ENCODE results near the gene LUM.
"Not testable (repeated sequence)": the region's sequence is repeated elsewhere in the genome, so short reads cannot be mapped to it uniquely, and the experiment has no call there.

Gene LUM

DNA sequence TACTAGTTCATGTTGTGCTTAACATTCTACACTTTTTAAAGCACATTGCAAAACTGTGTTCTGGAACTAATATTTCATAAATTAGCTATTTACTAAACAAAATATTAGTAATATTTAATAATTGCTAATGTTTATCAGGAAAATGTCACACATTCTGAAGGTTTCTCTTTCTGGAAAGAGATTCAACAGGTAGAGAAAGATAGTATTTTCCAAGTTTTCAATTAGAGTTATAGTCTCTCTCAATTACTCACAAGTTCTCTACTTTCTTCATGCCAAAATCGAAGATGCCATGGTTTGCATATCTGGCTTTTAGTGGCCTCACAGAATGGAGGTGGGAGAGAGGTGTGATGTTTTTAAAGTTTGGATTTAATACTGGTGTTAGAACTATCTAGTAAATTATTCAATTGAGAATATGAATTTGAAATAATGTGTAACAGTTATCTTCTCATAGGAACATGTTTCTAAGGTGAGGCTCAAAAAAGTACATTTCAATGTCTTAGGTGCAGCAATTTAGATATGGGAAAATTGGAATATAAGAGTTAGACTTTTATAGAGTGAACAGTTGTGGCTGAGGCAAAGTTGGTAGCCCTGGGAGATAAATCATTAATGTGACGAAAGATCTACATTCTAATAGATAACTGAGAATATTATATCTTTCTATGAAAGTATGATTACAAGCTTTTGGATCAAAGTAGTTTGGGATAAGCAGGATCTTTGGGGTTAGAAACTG is 1.5 kb downstream of the LUM start:
- DNase-seq (ENCODE audit: low spot score): no peak

DNA sequence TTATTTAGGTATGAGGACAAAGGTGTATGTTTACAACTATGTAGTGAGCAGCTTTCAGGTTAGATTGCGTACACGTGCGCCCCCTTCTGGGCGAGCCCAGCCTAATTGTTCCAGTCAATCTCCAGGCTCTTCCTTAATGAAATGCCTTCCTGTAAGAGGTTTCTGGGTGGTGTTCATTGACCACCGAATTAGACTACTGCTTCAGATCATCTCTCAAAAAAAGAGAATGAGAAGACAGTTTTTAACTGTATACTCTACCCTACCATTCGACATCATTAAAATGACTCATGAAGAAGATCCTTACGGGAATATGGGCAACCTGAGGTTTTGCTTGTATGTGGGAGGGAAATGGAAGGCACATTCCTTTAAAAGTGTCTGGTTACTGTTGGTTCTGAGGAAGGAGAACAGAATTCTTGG is 2.1 kb downstream of the LUM start:
- DNase-seq (ENCODE audit: low spot score): peak; percentile 15

DNA sequence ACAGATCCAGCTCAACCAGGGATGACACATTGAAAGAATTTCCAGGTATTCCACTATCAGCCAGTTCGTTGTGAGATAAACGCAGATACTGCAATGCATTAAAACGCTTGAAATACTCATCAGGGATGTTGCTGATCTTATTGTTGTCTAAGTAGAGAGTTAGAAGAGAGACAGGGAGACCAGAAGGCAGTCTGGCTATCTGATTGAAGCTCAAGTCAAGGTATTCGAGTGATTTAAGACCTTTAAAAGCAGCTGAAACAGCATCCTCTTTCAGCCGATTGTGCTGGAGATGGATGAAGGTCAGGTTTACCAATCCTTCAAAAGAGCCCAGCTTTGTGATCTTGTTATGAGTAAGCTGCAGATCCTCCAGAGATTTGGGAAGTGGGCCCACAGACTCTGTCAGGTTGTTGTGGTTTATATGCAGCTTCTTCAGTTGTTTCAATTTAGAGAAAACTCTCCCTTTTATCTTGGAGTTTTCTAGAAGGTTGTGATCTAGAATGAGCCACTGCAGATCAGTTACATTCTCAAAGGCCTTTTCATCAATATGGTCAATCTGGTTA is 3.0 kb downstream of the LUM start:
- no peak for DNase-seq (ENCODE audit: low spot score)

DNA sequence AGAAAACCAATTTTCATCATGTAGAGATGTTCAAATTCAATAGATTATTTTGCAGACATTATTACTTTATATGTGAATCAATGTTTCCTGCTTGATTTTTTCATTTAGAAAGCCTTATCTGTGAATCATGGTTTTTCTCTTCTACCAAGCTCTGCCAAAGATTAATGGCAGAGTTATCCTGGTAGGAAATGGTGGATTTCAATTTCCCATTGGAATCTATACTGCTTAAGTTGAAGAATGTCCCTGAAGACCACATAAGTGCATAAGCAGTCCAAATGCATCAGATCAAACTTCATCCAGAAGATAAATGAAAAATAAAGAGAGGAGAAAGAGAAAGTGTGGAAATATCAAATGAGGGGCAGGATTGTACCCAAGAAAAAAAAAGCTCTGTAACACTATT is 5.0 kb downstream of the LUM start:
- DNase-seq (ENCODE audit: low spot score): no peak

DNA sequence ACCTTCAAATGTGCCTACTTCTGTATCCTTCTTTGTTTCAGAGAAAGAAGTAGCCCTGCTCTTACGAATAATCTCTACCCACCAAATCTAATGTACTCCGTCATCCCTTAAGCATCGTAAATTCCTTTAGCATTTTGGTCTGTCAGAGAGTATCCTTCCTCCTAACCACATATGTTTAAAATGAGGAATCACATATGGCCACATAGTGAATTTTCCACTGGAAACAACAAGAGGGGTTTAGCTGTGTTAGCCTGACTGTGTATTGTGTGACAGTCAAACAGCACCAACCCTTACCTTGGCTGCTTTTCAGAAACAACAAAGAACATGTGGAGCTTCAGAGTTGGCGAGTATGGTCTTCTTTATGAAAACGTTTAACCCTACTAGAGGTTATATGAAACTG is 5.5 kb downstream of the LUM start:
- no peak for DNase-seq (ENCODE audit: low spot score)

DNA sequence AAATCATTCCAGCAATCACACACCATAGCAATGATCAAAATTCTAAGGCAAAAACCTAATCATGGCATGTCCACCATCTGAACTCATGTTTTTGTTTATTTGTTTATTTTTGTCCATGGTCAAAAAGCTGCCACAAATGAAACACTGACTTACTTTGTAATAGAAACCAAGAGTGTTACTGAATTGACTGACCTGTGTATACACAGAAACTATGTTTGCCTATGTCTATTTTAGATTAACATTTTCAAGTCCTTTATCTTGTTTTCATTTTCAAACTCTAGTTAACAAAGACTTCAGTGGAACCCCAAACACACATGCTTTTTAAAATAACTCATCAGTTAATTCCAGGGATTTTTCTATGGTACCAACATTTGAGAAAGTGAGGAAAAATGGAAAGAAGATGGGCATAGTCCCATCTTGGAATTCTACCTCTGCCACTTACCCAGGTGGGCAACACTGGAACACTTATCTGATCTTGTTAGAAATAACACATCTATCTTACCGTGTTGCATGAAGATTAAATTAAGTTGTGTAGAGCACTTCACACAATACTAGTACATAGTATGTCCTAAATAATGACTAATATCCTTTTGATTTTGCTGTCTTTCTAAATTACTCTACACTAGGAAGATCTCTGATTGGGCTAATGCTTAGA is 6.4 kb downstream of the LUM start:
- DNase-seq (ENCODE audit: low spot score): no peak

DNA sequence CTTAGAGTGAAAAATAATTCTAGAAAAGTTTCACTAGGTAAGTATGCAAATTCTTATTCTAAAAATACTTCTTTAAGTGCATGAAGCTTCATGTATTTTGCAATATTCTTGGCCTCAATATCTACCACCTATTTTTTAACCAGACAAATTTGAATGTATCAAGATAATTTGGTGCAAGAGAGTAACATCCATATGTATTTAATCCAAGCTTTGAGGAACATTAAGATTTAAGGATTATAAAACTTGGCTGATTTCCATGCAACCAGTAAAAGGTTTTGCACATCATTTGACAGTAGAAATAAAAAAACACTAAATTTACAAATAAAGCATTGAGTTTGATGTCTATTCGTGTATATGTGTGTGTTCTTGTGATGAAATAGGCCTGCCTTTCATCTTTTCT is 7.7 kb downstream of the LUM start:
- no peak for DNase-seq (ENCODE audit: low spot score)

DNA sequence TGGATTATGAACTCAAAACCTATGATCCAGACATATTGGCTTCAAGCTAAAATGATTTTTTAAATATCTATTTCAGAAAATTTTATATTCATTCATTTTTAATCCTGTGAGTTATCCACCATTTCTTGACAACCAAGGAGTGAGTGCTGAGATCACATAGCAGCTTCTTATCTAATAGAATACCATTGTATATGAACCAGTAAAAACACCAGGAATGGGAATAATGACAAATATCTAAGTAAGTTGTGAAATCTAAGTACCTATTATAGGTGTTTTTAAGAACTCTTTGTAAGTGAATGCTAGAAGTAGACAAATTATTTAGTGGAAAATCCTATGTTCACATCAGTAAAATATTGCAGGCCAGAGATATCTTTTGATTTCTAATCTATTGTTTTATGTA is 8.2 kb downstream of the LUM start:
- DNase-seq (ENCODE audit: low spot score): no peak

DNA sequence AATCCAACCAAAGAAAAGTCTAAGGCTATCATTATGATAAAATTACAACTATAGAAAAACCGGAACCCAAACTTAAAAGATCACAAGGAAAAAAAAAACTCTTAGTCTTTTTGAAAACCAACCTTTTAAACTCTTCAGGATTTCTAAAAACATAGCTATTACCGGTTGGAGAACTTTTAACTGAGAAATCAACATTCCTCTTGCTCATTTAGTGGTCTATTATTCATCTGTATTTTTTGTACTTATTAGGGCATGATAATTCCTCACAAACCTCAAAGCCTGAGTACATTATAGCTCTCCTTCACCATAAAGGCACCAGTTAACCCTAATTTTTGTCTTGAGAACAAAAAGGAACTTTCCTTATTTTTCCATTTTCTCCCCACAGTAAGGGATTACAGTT is 10.4 kb downstream of the LUM start:
- no peak for DNase-seq (ENCODE audit: low spot score)

DNA sequence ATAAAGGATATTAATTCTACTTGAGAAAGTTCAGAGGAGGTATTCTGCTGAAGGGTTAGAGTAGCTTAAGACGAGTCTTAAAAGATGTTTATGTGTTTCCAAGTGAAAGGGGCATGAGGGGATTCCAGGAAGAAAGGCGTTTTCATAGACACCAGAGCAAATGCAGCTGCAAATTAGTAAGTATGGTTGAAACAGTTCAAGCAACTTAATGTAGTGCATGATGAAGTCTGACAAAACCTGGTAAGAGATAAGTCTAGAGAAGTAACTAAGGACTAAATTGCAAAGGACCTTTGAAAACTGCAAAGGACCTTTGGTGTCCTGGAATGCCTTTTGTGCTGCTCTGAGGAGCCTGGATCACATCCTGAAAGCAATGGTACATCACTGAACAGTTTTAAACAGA is 11.5 kb downstream of the LUM start:
- DNase-seq (ENCODE audit: low spot score): no peak

DNA sequence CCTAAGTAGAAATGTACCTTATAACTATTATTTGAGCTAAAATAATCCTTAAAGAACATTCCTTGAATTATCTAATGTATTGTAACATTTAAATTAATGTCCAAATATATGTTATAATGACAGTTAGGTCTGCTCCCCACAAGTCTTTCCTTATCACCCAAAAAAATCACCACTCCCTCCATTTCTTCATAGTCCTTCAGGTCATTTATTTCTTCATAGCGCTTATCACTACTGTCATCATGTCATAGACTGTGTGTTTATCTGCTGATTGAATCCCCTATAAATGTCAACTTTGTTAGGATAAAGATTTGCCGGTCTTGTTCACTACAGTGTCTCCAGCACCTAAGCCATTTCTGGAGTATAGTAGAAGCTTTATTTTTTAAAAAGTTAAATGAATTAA is 12.0 kb downstream of the LUM start:
- no peak for DNase-seq (ENCODE audit: low spot score)

DNA sequence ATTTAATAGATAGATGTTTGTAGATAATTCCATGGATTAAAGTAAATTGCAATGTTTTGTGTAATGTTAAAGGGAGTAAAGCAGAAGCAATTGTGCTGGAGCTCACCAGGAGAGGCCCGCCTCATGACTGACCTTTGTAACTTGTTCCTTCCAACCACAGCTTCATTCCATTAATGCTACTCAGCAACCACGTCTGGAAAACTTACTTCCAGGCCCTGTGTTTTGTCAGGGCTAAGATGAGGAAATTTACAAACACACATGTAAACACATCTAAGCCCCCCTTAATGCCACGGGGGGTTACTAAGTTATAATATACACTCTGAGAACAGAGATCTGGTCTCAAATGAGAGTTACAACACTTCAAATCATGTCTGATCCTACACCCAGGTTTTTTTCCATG is 12.4 kb downstream of the LUM start:
- DNase-seq (ENCODE audit: low spot score): no peak

DNA sequence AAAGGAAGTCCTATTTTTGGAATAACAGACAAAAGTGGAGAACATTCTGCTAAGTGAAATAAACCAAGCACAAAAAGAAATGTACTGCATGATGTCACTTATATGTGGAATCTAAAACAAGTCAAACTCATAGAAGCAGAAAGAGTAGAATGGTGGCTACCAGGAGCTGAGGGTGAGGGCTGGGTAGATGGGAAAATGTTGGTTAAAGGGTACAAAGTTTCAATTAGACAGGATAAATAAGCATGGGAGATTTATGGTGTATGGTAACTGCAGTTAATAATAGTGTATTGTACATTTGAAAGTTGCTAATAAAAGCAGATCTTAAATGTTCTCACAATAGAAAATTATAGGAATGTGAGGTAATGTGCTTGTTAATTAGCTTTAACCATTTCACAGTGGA is 12.8 kb downstream of the LUM start:
- no peak for DNase-seq (ENCODE audit: low spot score)

DNA sequence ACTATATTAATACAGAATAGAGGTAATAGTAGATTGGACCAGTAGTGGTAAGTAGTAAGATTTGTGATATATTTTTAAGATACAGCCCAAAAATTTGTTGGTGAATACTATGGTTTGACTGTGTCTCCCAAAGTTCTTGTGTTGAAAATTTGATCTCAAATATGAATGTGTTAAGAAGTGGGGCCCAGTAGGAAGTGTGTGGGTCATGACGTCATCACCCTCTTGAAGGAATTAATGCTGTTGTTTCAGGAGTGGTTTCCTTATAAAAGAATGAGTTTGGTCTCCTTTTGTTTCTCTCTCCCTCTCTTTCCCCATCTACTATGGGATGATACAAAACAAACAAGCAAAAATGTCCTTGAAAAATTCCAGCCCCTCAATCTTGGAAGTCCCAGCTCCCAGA is 16.3 kb downstream of the LUM start:
- DNase-seq (ENCODE audit: low spot score): no peak

DNA sequence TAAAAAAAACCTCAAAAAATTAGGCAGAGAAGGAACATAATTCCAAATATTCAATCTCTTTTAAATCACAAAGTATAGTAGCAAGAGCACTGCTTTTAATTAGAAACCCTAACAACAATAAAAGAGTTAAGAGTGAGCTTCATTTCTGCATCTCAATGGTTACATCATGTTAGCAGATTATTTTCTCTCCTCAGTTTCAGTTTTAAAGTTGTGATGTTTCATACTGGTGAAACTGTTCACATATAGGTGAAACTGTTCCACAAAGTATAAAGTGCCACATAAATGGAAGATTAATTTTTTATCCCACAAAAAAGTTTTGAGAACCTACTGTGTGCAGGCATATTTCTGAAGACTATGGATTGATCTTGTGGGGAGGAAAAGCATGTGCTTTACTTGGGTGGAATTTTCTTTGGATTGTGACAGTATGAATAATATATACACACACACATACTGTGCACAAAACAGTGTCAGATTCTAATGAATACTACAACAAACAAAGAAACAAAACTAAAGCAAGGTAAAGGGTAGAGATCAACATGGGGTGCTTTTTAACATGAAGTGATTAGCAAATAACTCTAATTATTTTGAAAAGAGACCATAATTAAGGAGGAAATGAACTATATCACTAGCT is 17.1 kb downstream of the LUM start:
- no peak for DNase-seq (ENCODE audit: low spot score)

DNA sequence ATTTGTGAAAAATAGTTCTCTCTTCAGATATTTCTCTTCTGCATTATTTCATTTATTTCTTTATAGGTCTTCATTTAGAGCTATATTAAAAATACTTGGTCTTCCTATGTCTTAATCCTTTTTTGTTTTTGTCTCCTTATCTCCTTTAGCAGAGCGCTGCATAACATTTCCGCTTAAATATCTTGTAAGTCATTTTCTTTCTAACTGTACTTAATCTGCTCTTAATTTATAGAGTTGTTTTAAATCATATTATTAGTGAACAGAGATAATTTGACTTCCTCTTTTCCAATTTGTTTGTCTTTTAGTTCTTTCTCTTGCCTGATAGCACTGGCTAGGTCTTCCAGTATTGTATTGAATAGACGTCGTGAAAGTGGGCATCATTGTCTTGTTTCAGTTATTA is 18.0 kb downstream of the LUM start:
- DNase-seq (ENCODE audit: low spot score): no peak

DNA sequence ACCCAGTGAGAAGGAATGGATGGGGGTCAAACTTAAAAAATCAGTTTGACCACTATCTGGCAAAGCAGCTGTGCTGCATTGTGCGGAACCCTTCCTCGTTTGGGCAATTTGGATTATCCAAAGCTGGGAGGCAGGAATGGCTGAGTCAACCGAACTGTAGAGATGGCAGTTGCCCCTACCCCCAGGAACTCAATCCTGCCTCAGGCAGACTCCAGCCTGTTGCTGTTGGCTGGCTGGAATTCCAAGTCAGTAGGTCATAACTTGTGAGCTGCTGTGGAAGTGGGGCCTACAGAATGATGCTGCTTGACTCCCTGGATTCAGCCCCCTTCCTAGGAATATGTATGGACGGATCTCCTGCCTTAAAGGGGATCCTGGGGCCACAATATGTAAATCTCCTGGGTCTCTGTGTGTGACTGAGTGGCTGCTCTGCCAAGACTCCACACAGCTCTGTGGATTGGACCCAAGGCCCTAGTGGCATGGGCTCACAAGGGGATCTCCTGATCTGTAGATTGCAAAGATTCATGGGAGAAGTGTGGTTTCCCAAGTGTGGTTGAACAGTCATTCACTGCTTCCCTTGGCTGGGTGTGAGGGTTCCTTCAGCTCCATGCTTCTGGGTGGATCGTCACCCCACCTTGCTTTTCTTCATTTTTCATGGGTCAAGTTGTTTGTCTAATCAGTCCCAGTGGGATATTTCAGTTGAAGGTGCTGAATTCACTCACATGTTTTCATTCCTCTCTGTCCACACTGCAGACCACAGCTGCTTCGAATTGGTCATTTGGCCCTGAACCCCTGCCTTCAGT is 19.2 kb downstream of the LUM start:
- no peak for DNase-seq (ENCODE audit: low spot score)

DNA sequence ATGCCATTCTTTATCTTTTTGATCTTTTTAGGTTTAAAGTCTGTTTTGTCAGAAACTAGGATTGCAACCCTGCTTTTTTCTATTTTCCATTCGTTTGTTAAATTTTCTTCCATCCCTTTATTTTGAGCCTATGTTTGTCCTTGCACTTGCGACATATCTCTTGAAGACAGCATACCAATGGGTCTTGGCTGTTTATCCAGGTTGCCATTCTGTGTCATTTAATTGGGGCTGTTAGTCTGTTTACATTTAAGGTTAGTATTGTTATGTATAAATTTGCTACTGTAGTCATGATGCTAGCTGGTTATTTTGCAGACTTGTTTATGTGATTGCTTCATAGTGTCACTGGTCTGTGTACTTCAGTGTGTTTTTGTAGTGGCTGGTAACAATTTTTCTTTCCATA is 21.3 kb downstream of the LUM start:
- DNase-seq (ENCODE audit: low spot score): not testable (repeated sequence)

DNA sequence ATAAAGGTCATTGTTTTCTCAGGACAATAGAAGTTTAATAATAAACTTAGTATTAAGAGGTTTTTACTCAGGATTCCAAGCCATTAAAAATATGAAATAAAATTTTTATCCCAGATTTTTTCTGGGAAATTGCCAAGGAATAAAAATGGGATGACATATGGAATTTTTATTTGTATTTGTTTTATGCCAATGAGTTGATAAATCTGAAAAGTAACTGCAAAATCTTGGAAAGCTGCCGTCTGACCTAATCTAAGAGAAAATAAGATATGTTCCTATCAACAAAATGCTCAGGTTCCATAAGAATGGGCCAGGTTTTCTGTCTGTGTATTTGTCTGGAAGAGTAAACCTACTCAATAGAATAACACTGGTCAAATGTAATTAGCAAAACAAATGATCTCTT is 31.3 kb downstream of the LUM start:
- no peak for DNase-seq (ENCODE audit: low spot score)

DNA sequence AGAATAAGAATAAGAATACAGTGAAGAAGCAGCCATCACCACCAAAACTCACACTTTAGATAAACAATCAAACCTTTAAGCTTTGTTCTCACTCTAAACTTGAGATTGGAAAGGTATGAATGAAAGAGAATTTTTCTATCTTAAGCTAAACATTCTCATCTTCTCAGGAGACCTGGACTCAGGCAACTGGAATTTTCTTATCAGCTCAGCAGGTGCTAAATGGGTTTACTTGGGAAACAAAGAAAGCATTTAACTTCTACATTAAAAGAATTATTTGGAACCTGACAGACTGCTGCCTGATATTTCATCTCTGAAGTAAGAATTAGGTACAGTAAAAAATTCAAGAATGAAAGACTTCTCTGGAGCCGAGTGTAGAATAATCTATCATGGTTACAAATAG is 32.8 kb downstream of the LUM start:
- DNase-seq (ENCODE audit: low spot score): no peak

DNA sequence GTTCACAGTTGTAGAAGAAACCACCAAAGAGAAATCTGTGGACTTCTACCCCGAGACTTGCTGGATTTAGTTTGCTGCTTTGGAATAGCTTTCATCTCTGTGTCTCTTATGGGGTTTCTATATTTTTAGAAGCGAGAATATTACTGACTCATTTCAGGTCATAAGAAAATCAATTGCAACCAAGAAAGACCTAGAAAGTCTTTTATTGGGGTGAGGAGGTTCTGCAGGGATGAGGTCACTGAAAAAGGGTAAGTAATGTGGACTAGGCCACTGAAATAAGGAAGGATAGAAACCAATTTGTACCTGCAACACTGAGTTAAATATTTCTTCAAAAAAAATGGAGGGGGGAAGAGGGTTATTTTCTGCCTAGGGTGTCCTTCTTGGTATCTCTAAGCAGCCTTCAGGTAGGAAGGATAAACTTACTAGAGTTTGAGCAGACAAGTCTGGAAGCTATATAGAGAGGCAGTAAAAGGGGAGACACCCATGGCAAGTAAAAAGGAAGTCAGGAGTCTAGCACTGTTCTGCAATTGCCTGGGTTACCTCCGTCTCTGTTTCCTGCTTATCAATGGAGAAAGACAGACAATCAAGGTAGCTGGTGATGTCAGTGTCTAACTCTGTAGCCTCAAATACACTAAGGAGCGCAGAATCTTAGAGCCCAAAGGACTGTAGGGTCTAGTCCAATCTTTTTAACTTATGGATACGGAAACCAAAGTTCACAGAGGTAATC is 33.9 kb downstream of the LUM start:
- DNase-seq (ENCODE audit: low spot score): no peak

DNA sequence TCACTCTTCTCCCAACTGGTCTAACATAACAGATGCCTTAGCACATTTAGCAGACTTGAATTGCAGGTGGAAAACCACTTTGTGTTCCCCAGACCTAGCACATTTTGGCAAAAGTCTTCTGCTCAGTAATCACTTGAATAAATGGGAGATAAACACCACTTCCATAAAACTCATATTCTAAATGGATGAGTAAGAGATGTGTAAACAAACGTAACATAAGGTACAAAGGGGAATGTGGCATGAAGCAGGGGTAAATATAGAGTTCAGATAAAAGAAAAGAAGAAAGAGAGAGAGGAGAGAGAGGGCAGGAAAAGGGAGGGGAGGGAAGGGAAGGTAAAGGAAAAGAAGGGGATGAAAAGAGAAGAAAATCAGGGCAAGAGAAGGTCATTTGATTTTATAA is 36.4 kb downstream of the LUM start:
- no peak for DNase-seq (ENCODE audit: low spot score)

All from hematopoietic multipotent progenitor cell treated with erythropoietin and hydrocortisone succinate and interleukin-3 and kit ligand, for 15 days (in vitro differentiated cells).